Measurements from ENCODE around the gene SLC44A4. TPM values are rescaled to one million over a fixed set of nuclear protein-coding genes. Genes with fewer than 3 reads are reported as not detected.
"Not testable (repeated sequence)": the region's sequence is repeated elsewhere in the genome, so short reads cannot be mapped to it uniquely, and the experiment has no call there.

Gene SLC44A4
- total RNA-seq, 1 donor from 2014 or later = 5.9 TPM

DNA sequence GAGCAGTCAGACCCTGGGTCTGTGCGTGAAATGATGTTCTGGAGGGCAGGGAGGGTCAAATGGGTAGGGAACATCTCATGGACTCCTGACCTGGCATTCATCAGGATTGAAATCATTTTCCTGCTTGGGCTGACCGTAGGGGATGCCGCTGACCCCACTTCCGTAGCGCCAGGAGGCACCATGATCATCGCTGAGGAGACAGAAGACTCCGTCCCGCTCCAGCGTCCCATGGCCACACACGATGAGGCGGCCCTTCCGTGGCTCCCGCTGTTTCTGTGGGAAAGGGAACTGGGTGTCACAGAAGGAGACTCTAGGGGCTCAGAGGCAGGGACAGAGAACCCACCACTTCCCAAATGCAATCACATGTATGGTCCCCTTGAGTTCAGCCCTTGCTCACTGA, 18.4 kb downstream of the SLC44A4 start:
- DNase-seq (ENCODE audit: extremely low spot score in 2 of 2) = no peak
- H3K9me3 ChIP-seq = no peaks in the 10 kb centered on the region
- intact Hi-C loops (cut with DNase I) = no loop called here

DNA sequence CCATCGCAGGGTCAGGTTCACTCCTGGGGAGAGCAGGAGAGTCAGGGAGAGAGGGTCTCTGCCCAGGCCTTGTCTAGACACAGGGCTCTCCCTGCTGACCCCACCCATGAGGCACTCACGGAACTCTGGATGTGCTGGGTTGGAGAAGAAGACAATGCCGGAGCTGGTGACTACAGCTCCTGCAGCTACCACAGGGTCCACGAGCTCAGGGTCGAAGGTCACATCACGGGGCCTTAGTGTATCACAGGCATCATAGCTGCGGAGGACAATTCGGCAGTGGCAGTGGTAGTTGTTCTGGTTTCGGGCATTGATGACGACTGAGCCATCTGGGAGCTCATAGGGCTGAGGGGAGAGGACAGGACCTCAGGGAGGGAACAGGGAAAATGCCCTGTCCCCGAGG, 18.9 kb downstream of the SLC44A4 start:
- Histone ChIP-seq H3K27me3 (no peaks in the 10 kb centered on the region), H3K4me3 (no peak overlapping the region), H3K4me1 (peaks cover 16% of the 10 kb centered on the region), H3K36me3 (peaks cover 0 to 15% of the 10 kb centered on the region in 2 donors), H3K9me3 (no peaks in the 10 kb centered on the region), H3K27ac (no peak overlapping the region)
- intact Hi-C loops (cut with DNase I) = no loop called here
- no peak for DNase-seq (ENCODE audit: extremely low spot score in 2 of 2)
- TF ChIP-seq POLR2A (IDR thresholded peaks at IDR 0.05) (no peak), POLR2AphosphoS5 (IDR thresholded peaks at IDR 0.05; ENCODE audit: insufficient read depth in 1 of 2, low read depth in 1 of 2) (no peak)
- TF ChIP-seq, protein P1, sequence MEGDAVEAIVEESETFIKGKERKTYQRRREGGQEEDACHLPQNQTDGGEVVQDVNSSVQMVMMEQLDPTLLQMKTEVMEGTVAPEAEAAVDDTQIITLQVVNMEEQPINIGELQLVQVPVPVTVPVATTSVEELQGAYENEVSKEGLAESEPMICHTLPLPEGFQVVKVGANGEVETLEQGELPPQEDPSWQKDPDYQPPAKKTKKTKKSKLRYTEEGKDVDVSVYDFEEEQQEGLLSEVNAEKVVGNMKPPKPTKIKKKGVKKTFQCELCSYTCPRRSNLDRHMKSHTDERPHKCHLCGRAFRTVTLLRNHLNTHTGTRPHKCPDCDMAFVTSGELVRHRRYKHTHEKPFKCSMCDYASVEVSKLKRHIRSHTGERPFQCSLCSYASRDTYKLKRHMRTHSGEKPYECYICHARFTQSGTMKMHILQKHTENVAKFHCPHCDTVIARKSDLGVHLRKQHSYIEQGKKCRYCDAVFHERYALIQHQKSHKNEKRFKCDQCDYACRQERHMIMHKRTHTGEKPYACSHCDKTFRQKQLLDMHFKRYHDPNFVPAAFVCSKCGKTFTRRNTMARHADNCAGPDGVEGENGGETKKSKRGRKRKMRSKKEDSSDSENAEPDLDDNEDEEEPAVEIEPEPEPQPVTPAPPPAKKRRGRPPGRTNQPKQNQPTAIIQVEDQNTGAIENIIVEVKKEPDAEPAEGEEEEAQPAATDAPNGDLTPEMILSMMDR (IDR thresholded peaks at IDR 0.05) = no peak

More for the DNA sequence above, 18.4 kb downstream of the SLC44A4 start:
- H3K4me1 ChIP-seq = peaks cover 16% of the 10 kb centered on the region
- peaks cover 0 to 15% of the 10 kb centered on the region in 2 donors for H3K36me3 ChIP-seq
- no peak for TF ChIP-seq POLR2AphosphoS5 (IDR thresholded peaks at IDR 0.05; ENCODE audit: insufficient read depth in 1 of 2, low read depth in 1 of 2)
- TF ChIP-seq, protein P1 (IDR thresholded peaks at IDR 0.05) = no peak
- no peak for TF ChIP-seq POLR2A (IDR thresholded peaks at IDR 0.05)
- H3K27ac ChIP-seq = no peak overlapping the region
- H3K27me3 ChIP-seq = no peaks in the 10 kb centered on the region
- H3K4me3 ChIP-seq = no peak overlapping the region

DNA sequence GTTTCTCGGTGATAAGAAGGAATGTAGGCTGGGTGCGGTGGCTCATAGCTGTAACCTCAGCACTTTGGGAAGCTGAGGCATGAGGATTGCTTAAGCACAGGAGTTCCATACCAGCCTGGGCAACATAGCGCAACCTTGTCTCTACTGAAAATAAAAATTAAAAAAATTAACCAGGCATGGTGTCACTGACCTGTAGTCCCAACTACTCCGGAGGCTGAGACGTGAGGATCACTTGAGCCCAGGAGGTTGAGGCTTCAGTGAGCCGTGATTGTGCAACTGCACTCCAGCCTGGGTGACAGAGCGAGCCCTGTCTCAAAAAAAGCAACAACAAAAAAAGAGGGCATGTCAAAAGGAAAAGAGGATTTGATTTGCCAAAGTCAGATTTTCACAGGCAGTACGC, 20.1 kb downstream of the SLC44A4 start:
- Histone ChIP-seq H3K4me1 (peaks cover 16% of the 10 kb centered on the region), H3K9me3 (no peaks in the 10 kb centered on the region), H3K36me3 (peaks cover 0 to 15% of the 10 kb centered on the region in 2 donors), H3K4me3 (no peak overlapping the region), H3K27me3 (no peaks in the 10 kb centered on the region), H3K27ac (no peak overlapping the region)
- TF ChIP-seq, protein P1 (IDR thresholded peaks at IDR 0.05) = no peak
- TF ChIP-seq POLR2A (IDR thresholded peaks at IDR 0.05) (no peak), POLR2AphosphoS5 (IDR thresholded peaks at IDR 0.05; ENCODE audit: insufficient read depth in 1 of 2, low read depth in 1 of 2) (no peak)
- DNase-seq (ENCODE audit: extremely low spot score in 2 of 2) = no peak
- intact Hi-C loops (cut with DNase I) = no loop called here

DNA sequence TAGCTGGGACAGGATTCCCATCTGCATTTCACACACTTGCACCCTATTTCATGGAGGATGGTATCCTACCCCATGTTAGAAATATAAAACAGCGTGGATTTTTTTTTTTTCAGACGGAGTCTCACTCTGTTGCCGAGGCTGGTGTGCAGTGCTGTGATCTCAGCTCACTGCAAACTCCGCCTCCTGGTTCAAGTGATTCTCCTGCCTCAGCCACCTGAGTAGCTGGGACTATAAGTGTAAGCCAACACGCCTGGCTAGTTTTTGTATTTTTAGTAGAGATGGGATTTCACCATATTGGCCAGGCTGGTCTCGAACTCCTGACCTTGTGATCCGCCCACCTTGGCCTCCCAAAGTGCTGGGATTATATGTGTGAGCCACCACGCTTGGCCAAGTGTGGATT, 21.0 kb downstream of the SLC44A4 start:
- DNase-seq (ENCODE audit: extremely low spot score in 2 of 2); H3K27me3 ChIP-seq; H3K4me3 ChIP-seq; H3K27ac ChIP-seq; intact Hi-C loops (cut with DNase I); H3K9me3 ChIP-seq: not testable (repeated sequence)
- peaks cover 0 to 15% of the 10 kb centered on the region in 2 donors for H3K36me3 ChIP-seq
- H3K4me1 ChIP-seq = peaks cover 11% of the 10 kb centered on the region

DNA sequence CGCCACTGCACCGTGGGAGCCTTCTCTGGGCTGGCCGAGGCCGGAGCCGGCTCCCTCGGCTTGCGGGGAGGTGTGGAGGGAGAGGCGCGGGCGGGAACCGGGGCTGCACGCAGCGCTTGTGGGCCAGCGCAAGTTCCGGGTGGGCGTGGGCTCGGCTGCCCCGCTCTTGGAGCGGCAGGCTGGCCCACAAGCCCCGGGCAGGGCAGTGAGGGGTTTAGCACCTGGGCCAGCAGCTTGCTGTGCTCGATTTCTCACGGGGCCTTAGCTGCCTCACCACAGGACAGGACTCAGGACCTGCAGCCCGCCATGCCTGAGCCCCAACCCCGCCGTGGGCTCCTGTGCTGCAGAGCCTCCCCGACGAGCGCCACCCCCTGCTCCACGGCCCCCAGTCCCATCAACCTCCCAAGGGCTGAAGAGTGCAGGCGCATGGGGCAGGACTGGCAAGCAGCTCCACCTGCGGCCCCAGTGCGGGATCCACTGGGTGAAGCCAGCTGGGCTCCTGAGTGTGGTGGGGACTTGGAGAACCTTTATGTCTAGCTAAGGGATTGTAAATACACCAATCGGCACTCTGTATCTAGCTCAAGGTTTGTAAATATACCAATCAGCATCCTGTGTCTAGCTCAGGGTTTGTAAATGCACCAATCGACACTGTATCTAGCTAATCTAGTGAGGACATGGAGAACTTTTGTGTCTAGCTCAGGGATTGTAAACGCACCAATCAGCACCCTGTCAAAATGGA, 26.6 kb downstream of the SLC44A4 start:
- H3K27me3 ChIP-seq; DNase-seq (ENCODE audit: extremely low spot score in 2 of 2); H3K4me3 ChIP-seq; intact Hi-C loops (cut with DNase I); H3K9me3 ChIP-seq; H3K36me3 ChIP-seq; H3K4me1 ChIP-seq; H3K27ac ChIP-seq: not testable (repeated sequence)

DNA sequence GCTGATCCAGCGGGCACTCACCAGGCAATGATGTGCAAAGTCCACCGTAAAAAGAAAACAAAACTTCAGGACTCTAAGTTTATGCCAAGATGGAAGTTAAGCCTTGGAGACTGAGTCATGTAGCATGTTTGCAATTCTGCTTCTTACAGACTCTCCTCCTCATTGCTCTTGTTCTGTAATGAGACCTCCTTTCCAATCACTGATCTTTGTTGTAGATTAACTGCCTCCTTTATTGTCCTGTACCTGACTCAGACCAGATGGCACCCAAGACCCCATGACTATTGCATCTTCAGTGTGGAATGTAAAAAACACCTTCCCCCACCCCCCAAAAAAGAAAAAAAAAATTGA, 27.3 kb downstream of the SLC44A4 start:
- Histone ChIP-seq H3K27ac (no peak overlapping the region), H3K36me3 (no peaks in the 10 kb centered on the region), H3K27me3 (no peaks in the 10 kb centered on the region), H3K4me1 (no peaks in the 10 kb centered on the region), H3K4me3 (no peak overlapping the region), H3K9me3 (no peaks in the 10 kb centered on the region)
- intact Hi-C loops (cut with DNase I) = no loop called here
- TF ChIP-seq POLR2AphosphoS5 (IDR thresholded peaks at IDR 0.05; ENCODE audit: insufficient read depth in 1 of 2, low read depth in 1 of 2) (no peak), POLR2A (IDR thresholded peaks at IDR 0.05) (no peak)
- TF ChIP-seq, protein P1 (IDR thresholded peaks at IDR 0.05) = no peak
- no peak for DNase-seq (ENCODE audit: extremely low spot score in 2 of 2)

Data from vagina (tissue), 2 donors.